H9 (cell line): ENCODE data around the gene DBNDD1. TPM values are rescaled to one million over a fixed set of nuclear protein-coding genes. Genes with fewer than 3 reads are reported as not detected.
"Not testable (repeated sequence)": the region's sequence is repeated elsewhere in the genome, so short reads cannot be mapped to it uniquely, and the experiment has no call there.

ENCODE experiments used
- DNase-seq: peaks from one replicate; pipeline ENCODE4 v3.0.0-alpha.2; 2017
- H2AFZ ChIP-seq: one replicate; pipeline ENCODE4 v1.6.1; 2013; ENCODE audit warnings: mild to moderate bottlenecking, low read length, control low read depth, moderate library complexity
- H2AK5ac ChIP-seq: 2 replicates; pipeline ENCODE4 v1.6.1; 2013; ENCODE audit warnings: low read length, control low read depth, mixed read lengths; ENCODE audit not compliant: insufficient read length
- H2BK120ac ChIP-seq: one replicate; pipeline ENCODE4 v1.6.1; 2013; ENCODE audit warnings: low read depth, mild to moderate bottlenecking, low read length, control low read depth, inconsistent platforms; ENCODE audit not compliant: poor library complexity, severe bottlenecking
- H2BK12ac ChIP-seq: 2 replicates; pipeline ENCODE4 v1.6.1; 2013; ENCODE audit warnings: low read length, control low read depth, mixed read lengths, low read depth; ENCODE audit not compliant: insufficient read length
- H2BK15ac ChIP-seq: 2 replicates; pipeline ENCODE4 v1.6.1; 2013; ENCODE audit warnings: low read depth, low read length, control low read depth
- H2BK20ac ChIP-seq: one replicate; pipeline ENCODE4 v1.6.1; 2013; ENCODE audit warnings: low read depth, mild to moderate bottlenecking, low read length, control low read depth, inconsistent platforms; ENCODE audit not compliant: poor library complexity, severe bottlenecking
- H2BK5ac ChIP-seq: 2 replicates; pipeline ENCODE4 v1.6.1; 2013; ENCODE audit warnings: low read length, control low read depth, mixed read lengths; ENCODE audit not compliant: insufficient read length
- H3K14ac ChIP-seq: 2 replicates; pipeline ENCODE4 v1.6.1; 2013; ENCODE audit warnings: low read length, control low read depth; ENCODE audit not compliant: insufficient read depth
- H3K18ac ChIP-seq: 2 replicates; pipeline ENCODE4 v1.6.1; 2013; ENCODE audit warnings: low read depth, mild to moderate bottlenecking, mixed read lengths, low read length, control low read depth; ENCODE audit not compliant: insufficient read length
- H3K23ac ChIP-seq: 2 replicates; pipeline ENCODE4 v1.6.1; 2013; ENCODE audit warnings: low read length, control low read depth, mixed read lengths, low read depth; ENCODE audit not compliant: insufficient read length
- H3K23me2 ChIP-seq: 2 replicates; pipeline ENCODE4 v1.6.1; 2013; ENCODE audit warnings: low read depth, mild to moderate bottlenecking, mixed read lengths, low read length, control low read depth; ENCODE audit not compliant: insufficient read length, poor library complexity, severe bottlenecking
- H3K27ac ChIP-seq: 2 replicates; pipeline ENCODE4 v1.5.1; 2013; ENCODE audit warnings: low read length, control low read depth, mixed read lengths, low read depth; ENCODE audit not compliant: insufficient read length
- H3K27me3 ChIP-seq: 2 replicates; pipeline ENCODE4 v1.6.1; 2013; ENCODE audit warnings: low read length, control low read depth, inconsistent platforms; ENCODE audit not compliant: insufficient read depth
- H3K4ac ChIP-seq: 2 replicates; pipeline ENCODE4 v1.6.1; 2013; ENCODE audit warnings: low read depth, mild to moderate bottlenecking, control low read depth, inconsistent platforms, low read length, moderate library complexity
- H3K4me1 ChIP-seq: 2 replicates; pipeline ENCODE4 v1.6.1; 2013; ENCODE audit warnings: low read length, control low read depth, inconsistent platforms; ENCODE audit not compliant: insufficient read depth
- H3K4me2 ChIP-seq: 2 replicates; pipeline ENCODE4 v1.6.1; 2013; ENCODE audit warnings: low read length, control low read depth, mixed read lengths; ENCODE audit not compliant: insufficient read length, insufficient read depth
- H3K56ac ChIP-seq: 2 replicates; pipeline ENCODE4 v1.6.1; 2013; ENCODE audit warnings: low read depth, mild to moderate bottlenecking, mixed read lengths, low read length, control low read depth; ENCODE audit not compliant: insufficient read length
- H3K79me1 ChIP-seq: 2 replicates; pipeline ENCODE4 v1.6.1; 2013; ENCODE audit warnings: low read depth, mild to moderate bottlenecking, moderate library complexity, low read length, control low read depth, inconsistent platforms; ENCODE audit not compliant: insufficient read depth, poor library complexity, severe bottlenecking
- H3K79me2 ChIP-seq: 2 replicates; pipeline ENCODE4 v1.6.1; 2013; ENCODE audit warnings: low read length, control low read depth, inconsistent platforms; ENCODE audit not compliant: insufficient read depth
- H3K9ac ChIP-seq: 2 replicates; pipeline ENCODE4 v1.6.1; 2013; ENCODE audit warnings: low read length, control low read depth, mixed read lengths; ENCODE audit not compliant: insufficient read length; ENCODE audit errors: extremely low read depth
- H3K9me3 ChIP-seq: one replicate; pipeline ENCODE4 v1.6.1; 2013; ENCODE audit warnings: low read depth, low read length, inconsistent platforms; ENCODE audit not compliant: control insufficient read depth
- H3T11ph ChIP-seq: one replicate; pipeline ENCODE4 v1.6.1; 2013; ENCODE audit warnings: mild to moderate bottlenecking, low read length, control low read depth, inconsistent platforms
- H4K20me1 ChIP-seq: one replicate; pipeline ENCODE4 v1.6.1; 2013; ENCODE audit not compliant: control insufficient read depth, insufficient read length, insufficient read depth
- H4K5ac ChIP-seq: 2 replicates; pipeline ENCODE4 v1.6.1; 2013; ENCODE audit warnings: low read depth, mild to moderate bottlenecking, mixed read lengths, low read length, control low read depth; ENCODE audit not compliant: insufficient read length
- H4K8ac ChIP-seq: replicated peaks from 2 replicates; pipeline ENCODE4 v1.6.1; 2013; ENCODE audit warnings: low read length, control low read depth, mixed read lengths, low read depth; ENCODE audit not compliant: insufficient read length
- H4K91ac ChIP-seq: 2 replicates; pipeline ENCODE4 v1.6.1; 2013; ENCODE audit warnings: low read depth, mild to moderate bottlenecking, moderate library complexity, mixed read lengths, low read length, control low read depth; ENCODE audit not compliant: insufficient read length
- H3K27ac Mint-ChIP-seq, 3 experiments: 2 replicates in 2 of 3; 3 replicates in 1 of 3; pipeline ENCODE4 v1.8.0; 2020 to 2021; ENCODE audit warnings: mixed read lengths in 3 of 3, mild to moderate bottlenecking in 1 of 3, moderate library complexity in 1 of 3
- H3K27me3 Mint-ChIP-seq: 2 replicates; pipeline ENCODE4 v1.8.0; 2021; ENCODE audit warnings: low read depth, mild to moderate bottlenecking, moderate library complexity, mixed read lengths
- H3K36me3 Mint-ChIP-seq, 3 experiments: 2 replicates in 2 of 3; 3 replicates in 1 of 3; pipeline ENCODE4 v1.8.0; 2020 to 2021; ENCODE audit warnings: low read depth in 3 of 3, mixed read lengths in 3 of 3; ENCODE audit not compliant: insufficient read depth in 1 of 3
- H3K4me1 Mint-ChIP-seq, 2 experiments: 2 replicates each; pipeline ENCODE4 v1.8.0; 2020; ENCODE audit warnings: mixed read lengths in 2 of 2
- H3K4me3 Mint-ChIP-seq, 2 experiments: 2 replicates in 1 of 2; 3 replicates in 1 of 2; pipeline ENCODE4 v1.8.0; 2020 to 2021; ENCODE audit warnings: mild to moderate bottlenecking in 2 of 2, mixed read lengths in 2 of 2, moderate library complexity in 1 of 2
- H3K9me3 Mint-ChIP-seq, 2 experiments: 2 replicates in 1 of 2; 3 replicates in 1 of 2; pipeline ENCODE4 v1.8.0; 2020; ENCODE audit warnings: mild to moderate bottlenecking in 2 of 2, mixed read lengths in 2 of 2, moderate library complexity in 1 of 2
- WGBS: extraction: QIAGEN DNeasy Blood & Tissue Kit; methylation state at CpG from one replicate; pipeline ENCODE4 v1.1.7; 2013; ENCODE audit warnings: missing lambda C conversion rate, low lambda C conversion rate, mixed read lengths; ENCODE audit not compliant: insufficient read length; ENCODE audit errors: extremely low coverage; 5-methylcytosine and 5-hydroxymethylcytosine counted together
- total RNA-seq: library from RNA; stranded (reverse); gene quantifications from 2 replicates; pipeline ENCODE4 v1.2.1, GENCODE V29; 2021

Gene DBNDD1
- total RNA-seq, 1 experiment from 2014 or later = 87.3 TPM

DNA sequence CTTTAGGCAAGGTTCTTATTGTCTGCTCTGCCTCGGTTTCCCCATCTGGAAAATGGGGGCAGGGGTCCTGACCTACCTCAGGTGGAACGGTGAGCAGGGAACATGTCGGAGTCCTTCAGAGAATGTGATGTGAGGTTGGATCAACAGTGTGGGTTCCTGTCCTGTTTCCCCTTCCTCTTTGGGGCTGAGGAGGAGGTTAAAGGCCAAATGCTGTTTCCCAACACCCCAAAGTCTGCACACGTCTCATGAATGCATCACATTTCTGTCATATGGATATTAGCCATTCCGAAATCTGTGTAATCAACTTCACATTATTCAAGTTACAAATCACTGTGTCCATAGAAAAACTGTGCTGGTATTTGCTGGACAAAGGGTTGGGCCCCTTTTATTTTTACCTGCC lies 51.8 kb downstream of the DBNDD1 start:
- not testable (repeated sequence) for H2BK20ac ChIP-seq, H3K9ac ChIP-seq, H3K4me1 Mint-ChIP-seq, H3K27me3 ChIP-seq, H3K4me1 ChIP-seq, H3K27ac Mint-ChIP-seq, H3K23ac ChIP-seq, H3K27ac ChIP-seq, H3K23me2 ChIP-seq, H3K56ac ChIP-seq, H4K20me1 ChIP-seq, H3K4ac ChIP-seq, H3K14ac ChIP-seq, H3K4me2 ChIP-seq, H4K5ac ChIP-seq, H4K8ac ChIP-seq, H2AK5ac ChIP-seq, H3K9me3 ChIP-seq, H3T11ph ChIP-seq, H3K4me3 Mint-ChIP-seq, H2BK15ac ChIP-seq, H2BK120ac ChIP-seq, H2BK5ac ChIP-seq, H3K79me1 ChIP-seq, H2BK12ac ChIP-seq, H3K18ac ChIP-seq, H2AFZ ChIP-seq, DNase-seq, H3K79me2 ChIP-seq, H4K91ac ChIP-seq
- H3K9me3 Mint-ChIP-seq = peaks cover 16 to 22% of the 10 kb centered on the region in 2 experiments
- peaks cover 22 to 36% (median 32%) of the 10 kb centered on the region in 3 experiments for H3K36me3 Mint-ChIP-seq
- WGBS = no CpG with 5 or more reads among the region's 5 CpGs
- peaks cover 20% of the 10 kb centered on the region for H3K27me3 Mint-ChIP-seq
